ENCODE results near the gene PM20D1.

The PM20D1 gene

GRCh38 chr1:205792481-205792881, 57.5 kb downstream of the PM20D1 start:
- Histone ChIP-seq H3K4me1 (ENCODE audit: control insufficient read depth in 1 of 2, insufficient read depth in 1 of 2, low read depth in 1 of 2, low read length in 1 of 2) (no peaks in the 10 kb centered on the region), H3K27ac (no peak overlapping the region), H3K9me3 (no peaks in the 10 kb centered on the region), H3K27me3 (peaks cover 46% of the 10 kb centered on the region), H3K4me3 (ENCODE audit: low read depth in 1 of 2, low read length in 1 of 2) (no peak overlapping the region), H3K36me3 (no peaks in the 10 kb centered on the region)
- TF ChIP-seq CTCF (IDR thresholded peaks at IDR 0.05): no peak

- H3K4me1 ChIP-seq (ENCODE audit: control insufficient read depth in 1 of 2, insufficient read depth in 1 of 2, low read depth in 1 of 2, low read length in 1 of 2): no peaks in the 10 kb centered on the region
- H3K4me3 ChIP-seq (ENCODE audit: low read depth in 1 of 2, low read length in 1 of 2): no peak overlapping the region
- H3K27me3 ChIP-seq: peaks cover 38% of the 10 kb centered on the region
- no peaks in the 10 kb centered on the region for H3K36me3 ChIP-seq
- H3K27ac ChIP-seq: no peak overlapping the region
- H3K9me3 ChIP-seq: no peaks in the 10 kb centered on the region
- TF ChIP-seq CTCF (IDR thresholded peaks at IDR 0.05): no peak
Observed at GRCh38 chr1:205791568-205792180, 58.3 kb downstream of the PM20D1 start.

- Histone ChIP-seq H3K4me1 (ENCODE audit: control insufficient read depth in 1 of 2, insufficient read depth in 1 of 2, low read depth in 1 of 2, low read length in 1 of 2) (no peaks in the 10 kb centered on the region), H3K9me3 (no peaks in the 10 kb centered on the region), H3K4me3 (ENCODE audit: low read depth in 1 of 2, low read length in 1 of 2) (no peak overlapping the region), H3K27me3 (peaks cover 2% of the 10 kb centered on the region), H3K36me3 (no peaks in the 10 kb centered on the region), H3K27ac (no peak overlapping the region)
- TF ChIP-seq CTCF (IDR thresholded peaks at IDR 0.05): no peak
Observed at GRCh38 chr1:205787287-205787916, 62.5 kb downstream of the PM20D1 start.

GRCh38 chr1:205786601-205787000, 63.3 kb downstream of the PM20D1 start:
- no peaks in the 10 kb centered on the region for H3K9me3 ChIP-seq
- no peaks in the 10 kb centered on the region for H3K36me3 ChIP-seq
- H3K27me3 ChIP-seq: no peaks in the 10 kb centered on the region
- no peak overlapping the region for H3K27ac ChIP-seq
- H3K4me1 ChIP-seq (ENCODE audit: control insufficient read depth in 1 of 2, insufficient read depth in 1 of 2, low read depth in 1 of 2, low read length in 1 of 2): no peaks in the 10 kb centered on the region
- no peak overlapping the region for H3K4me3 ChIP-seq (ENCODE audit: low read depth in 1 of 2, low read length in 1 of 2)
- no peak for TF ChIP-seq CTCF (IDR thresholded peaks at IDR 0.05)

GRCh38 chr1:205785446-205785845, 64.5 kb downstream of the PM20D1 start:
- H3K4me1 ChIP-seq (ENCODE audit: control insufficient read depth in 1 of 2, insufficient read depth in 1 of 2, low read depth in 1 of 2, low read length in 1 of 2): no peaks in the 10 kb centered on the region
- H3K27me3 ChIP-seq: no peaks in the 10 kb centered on the region
- no peak overlapping the region for H3K27ac ChIP-seq
- no peaks in the 10 kb centered on the region for H3K9me3 ChIP-seq
- H3K4me3 ChIP-seq (ENCODE audit: low read depth in 1 of 2, low read length in 1 of 2): no peak overlapping the region
- no peaks in the 10 kb centered on the region for H3K36me3 ChIP-seq
- TF ChIP-seq CTCF (IDR thresholded peaks at IDR 0.05): no peak
